Mammary epithelial cell (primary cell): ENCODE data around the gene ATF6.

ENCODE experiments used
- CTCF ChIP-seq, 2 donors: IDR thresholded peaks in 1 of 2; conservative IDR thresholded peaks in 1 of 2; 2 replicates each; pipeline ENCODE4 v1.5.1; 2011 to 2012; ENCODE audit warnings: inconsistent platforms in 2 of 2, low read length in 2 of 2, mild to moderate bottlenecking in 2 of 2, control low read depth in 1 of 2, low read depth in 1 of 2; ENCODE audit not compliant: insufficient read depth in 1 of 2; ENCODE audit errors: extremely low read depth in 1 of 2
- EZH2 ChIP-seq: IDR thresholded peaks from 2 replicates; pipeline ENCODE4 v1.6.1; 2012; ENCODE audit warnings: low read length, inconsistent platforms, borderline replicate concordance

- TF ChIP-seq CTCF (conservative IDR thresholded peaks at IDR 0.05 in 1 of 2, IDR thresholded peaks at IDR 0.05 in 1 of 2; ENCODE audit: extremely low read depth in 1 of 2, insufficient read depth in 1 of 2, low read depth in 1 of 2, low read length in 2 of 2) (no peak), EZH2 (no peak)
These were observed 39.5 kb upstream of the ATF6 start for GRCh38 chr1:161726473-161727255.
